Type B pancreatic cell (in vitro differentiated cells): Measurements from ENCODE around the gene KIZ. TPM values are rescaled to one million over a fixed set of nuclear protein-coding genes. Genes with fewer than 3 reads are reported as not detected.

Source experiments
- DNase-seq: peaks from one replicate; pipeline ENCODE4 v3.0.0; 2021; ENCODE audit warnings: mixed read lengths; ENCODE audit not compliant: unreplicated experiment; ENCODE audit errors: extremely low spot score
- H3K27ac Mint-ChIP-seq: 2 replicates; pipeline ENCODE4 v1.8.0; 2021; ENCODE audit warnings: mild to moderate bottlenecking, mixed read lengths
- H3K27me3 Mint-ChIP-seq: 2 replicates; pipeline ENCODE4 v1.8.0; 2021; ENCODE audit warnings: mixed read lengths
- H3K36me3 Mint-ChIP-seq: 2 replicates; pipeline ENCODE4 v1.8.0; 2021; ENCODE audit warnings: mixed read lengths
- H3K4me1 Mint-ChIP-seq: one replicate; pipeline ENCODE4 v1.8.0; 2021; ENCODE audit warnings: mixed read lengths; ENCODE audit not compliant: unreplicated experiment
- H3K4me3 Mint-ChIP-seq: 2 replicates; pipeline ENCODE4 v1.8.0; 2021; ENCODE audit warnings: mild to moderate bottlenecking, mixed read lengths
- H3K9me3 Mint-ChIP-seq: 2 replicates; pipeline ENCODE4 v1.8.0; 2021; ENCODE audit warnings: mixed read lengths
- CTCF ChIP-seq: fragments of 200-600 bp; sonication (generic); conservative IDR thresholded peaks from 2 replicates; pipeline ENCODE4 v1.5.0; 2021; ENCODE audit warnings: antibody characterized with exemption, mild to moderate bottlenecking
- total RNA-seq: library from RNA; stranded (reverse); gene quantifications from 2 replicates; pipeline ENCODE4 v1.2.1, GENCODE V29; 2021; ENCODE audit warnings: low replicate concordance

The KIZ gene
- total RNA-seq, 1 donor from 2014 or later: 15.5 TPM

GRCh38 chr20:21127201-21127981 is 1.5 kb downstream of the KIZ start:
- no peak for TF ChIP-seq CTCF
- Mint-ChIP-seq H3K27me3 (no peaks in the 10 kb centered on the region), H3K27ac (no peak overlapping the region), H3K36me3 (no peaks in the 10 kb centered on the region), H3K4me3 (peak overlapping the region; percentile 91), H3K4me1 (peaks cover 9% of the 10 kb centered on the region), H3K9me3 (no peaks in the 10 kb centered on the region)
- DNase-seq: no peak

GRCh38 chr20:21129861-21130260 is 4.0 kb downstream of the KIZ start:
- no peak overlapping the region for H3K4me3 Mint-ChIP-seq
- H3K27ac Mint-ChIP-seq: no peak overlapping the region
- TF ChIP-seq CTCF: peak; percentile 46
- H3K27me3 Mint-ChIP-seq: no peaks in the 10 kb centered on the region
- no peak for DNase-seq
- H3K36me3 Mint-ChIP-seq: peaks cover 4% of the 10 kb centered on the region
- no peaks in the 10 kb centered on the region for H3K9me3 Mint-ChIP-seq
- peaks cover 9% of the 10 kb centered on the region for H3K4me1 Mint-ChIP-seq

- H3K9me3 Mint-ChIP-seq: no peaks in the 10 kb centered on the region
- H3K27ac Mint-ChIP-seq: no peak overlapping the region
- no peaks in the 10 kb centered on the region for H3K4me1 Mint-ChIP-seq
- H3K4me3 Mint-ChIP-seq: no peak overlapping the region
- H3K36me3 Mint-ChIP-seq: peaks cover 10% of the 10 kb centered on the region
- DNase-seq: no peak
- H3K27me3 Mint-ChIP-seq: no peaks in the 10 kb centered on the region
- no peak for TF ChIP-seq CTCF
Observed at GRCh38 chr20:21133404-21133803, 7.5 kb downstream of the KIZ start.

DNA sequence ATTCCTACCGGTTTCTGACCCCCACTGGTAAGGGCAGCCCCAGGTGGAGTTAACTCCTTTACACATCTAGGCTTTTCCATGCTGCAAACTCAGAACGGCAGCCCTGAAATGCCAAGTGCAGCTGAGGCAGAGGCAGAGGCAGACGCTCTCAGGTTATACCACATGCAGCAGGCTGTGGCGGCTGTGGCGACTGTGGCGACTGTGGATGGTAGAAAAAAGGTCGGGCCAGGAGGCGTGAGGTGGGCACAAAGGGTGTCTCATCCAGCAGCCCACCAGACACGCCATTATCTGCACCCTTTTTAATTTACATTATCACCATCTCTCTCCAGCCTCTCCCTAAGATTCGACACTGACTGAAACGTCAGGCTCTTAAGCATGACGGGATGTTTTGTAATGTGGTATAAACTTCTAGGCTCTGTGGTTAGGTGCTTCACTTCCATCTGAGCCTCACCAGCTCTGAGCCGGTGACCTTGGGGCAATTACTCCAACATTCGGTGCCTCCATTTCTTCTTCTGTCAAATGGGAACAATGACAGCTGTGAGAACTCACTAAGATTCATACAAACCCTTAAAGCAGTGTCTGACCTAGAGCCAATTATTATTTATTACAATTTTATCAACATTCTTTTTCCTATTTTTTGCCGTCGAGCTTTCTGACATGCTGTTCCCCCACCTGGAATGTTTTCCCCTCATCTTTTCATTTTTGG is 8.2 kb downstream of the KIZ start:
- DNase-seq: no peak
- peaks cover 10% of the 10 kb centered on the region for H3K36me3 Mint-ChIP-seq
- no peaks in the 10 kb centered on the region for H3K4me1 Mint-ChIP-seq
- no peak for TF ChIP-seq CTCF
- H3K27me3 Mint-ChIP-seq: no peaks in the 10 kb centered on the region
- no peaks in the 10 kb centered on the region for H3K9me3 Mint-ChIP-seq
- no peak overlapping the region for H3K27ac Mint-ChIP-seq
- H3K4me3 Mint-ChIP-seq: no peak overlapping the region

DNA sequence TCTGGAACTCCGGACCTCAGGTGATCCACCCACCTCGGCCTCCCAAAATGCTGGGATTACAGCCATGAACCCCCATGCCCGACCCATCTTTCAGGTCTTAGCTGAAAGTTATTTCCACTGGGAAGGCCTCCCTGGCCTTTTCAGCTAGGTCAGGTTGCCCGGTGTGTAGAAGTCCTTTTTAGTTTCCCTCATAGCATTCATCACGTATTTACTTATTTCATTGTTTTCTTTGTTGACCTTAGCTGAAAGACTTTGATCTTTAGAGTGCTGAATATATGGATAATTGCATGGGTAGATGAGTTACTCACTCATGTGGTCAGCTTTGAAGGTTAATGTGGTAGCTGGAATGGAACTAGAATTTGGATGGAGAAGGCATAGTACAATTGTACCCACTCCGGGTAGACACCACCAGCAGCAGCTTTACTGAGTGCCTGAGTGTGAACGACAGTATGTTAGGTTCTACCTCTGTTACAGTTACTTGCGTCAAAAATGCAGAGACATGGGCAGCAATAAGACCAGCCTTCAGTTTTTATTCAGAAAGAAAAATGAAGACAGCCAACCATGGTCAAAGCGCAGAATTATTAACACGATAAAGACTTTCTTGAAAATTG is 9.1 kb downstream of the KIZ start:
- H3K27ac Mint-ChIP-seq: no peak overlapping the region
- no peaks in the 10 kb centered on the region for H3K27me3 Mint-ChIP-seq
- H3K36me3 Mint-ChIP-seq: peaks cover 10% of the 10 kb centered on the region
- no peak for TF ChIP-seq CTCF
- H3K9me3 Mint-ChIP-seq: no peaks in the 10 kb centered on the region
- DNase-seq: no peak
- no peaks in the 10 kb centered on the region for H3K4me1 Mint-ChIP-seq
- no peak overlapping the region for H3K4me3 Mint-ChIP-seq
